K562 (cell line): Measurements from ENCODE around the gene GADD45B. TPM values are rescaled to one million over a fixed set of nuclear protein-coding genes. Genes with fewer than 3 reads are reported as not detected.
"Not testable (repeated sequence)": the region's sequence is repeated elsewhere in the genome, so short reads cannot be mapped to it uniquely, and the experiment has no call there.

Experiments used
- ATAC-seq: fragments of 200-7000 bp; cut with Tn5 transposase; 3 replicates; pipeline ENCODE4 v1.9.1; 2020; ENCODE audit warnings: moderate library complexity
- BruUV-seq: library from RNA; stranded (reverse); fragments of 400-500 nt; replicated peaks from 2 replicates; lab custom pipeline; 2021; lab: Mats Ljungman, UMichigan
- CTCF ChIA-PET: fragments of 300-600 bp; formaldehyde crosslinking; extraction: SDS; loops from one replicate; lab custom pipeline; 2021; ENCODE audit warnings: low intra/inter-chr PET ratio; lab: Yijun Ruan, JAX
- POLR2A ChIA-PET: fragments of 300-600, 350-650 bp; sonication (Branson Sonifier 250); formaldehyde crosslinking; extraction: SDS; loops from one replicate; lab custom pipeline; 2021; ENCODE audit warnings: antibody characterized with exemption, inconsistent platforms; lab: Yijun Ruan, JAX
- DNase-seq, 4 experiments: peaks; one replicate each; pipeline versions ENCODE4 v3.0.0 to v3.0.0-alpha.2; 2011 to 2018; ENCODE audit warnings: low spot score in 3 of 4, mixed read lengths in 3 of 4; ENCODE audit errors: extremely low read depth in 1 of 4
- FAIRE-seq: peaks from 2 replicates; lab custom pipeline; 2011; peaks lifted over from hg19 to GRCh38; lab: Jason Lieb, UNC
- H2AFZ ChIP-seq: 2 replicates; pipeline ENCODE4 v1.6.0; 2011; ENCODE audit warnings: low read depth, low read length, control low read depth, inconsistent platforms
- H3K27ac ChIP-seq: fragments of 200-600 bp; 3 replicates; pipeline ENCODE4 v1.8.0; 2011; ENCODE audit warnings: low read depth, mild to moderate bottlenecking, control low read depth, inconsistent platforms, low read length, moderate library complexity, mixed read lengths; ENCODE audit errors: extremely low read depth
- H3K27me3 ChIP-seq, 2 experiments: fragments of 300-600 bp in 1 of 2; 2 replicates in 1 of 2; 3 replicates in 1 of 2; pipeline versions ENCODE4 v1.6.0 to v1.8.0; 2011; ENCODE audit warnings: inconsistent platforms in 2 of 2, low read length in 2 of 2, mild to moderate bottlenecking in 1 of 2, mixed read lengths in 1 of 2, moderate library complexity in 1 of 2; ENCODE audit not compliant: control insufficient read depth in 2 of 2, insufficient read depth in 2 of 2
- H3K36me3 ChIP-seq: fragments of 300-600 bp; 3 replicates; pipeline ENCODE4 v1.8.0; 2011; ENCODE audit warnings: mild to moderate bottlenecking, low read length, inconsistent platforms; ENCODE audit not compliant: control insufficient read depth, insufficient read depth
- H3K4me1 ChIP-seq, 2 experiments: fragments of 200-600 bp in 1 of 2; replicated peaks in 1 of 2; 2 replicates in 1 of 2; 3 replicates in 1 of 2; pipeline versions ENCODE4 v1.5.1 to v1.8.0; 2011; ENCODE audit warnings: inconsistent platforms in 2 of 2, low read length in 2 of 2, mild to moderate bottlenecking in 1 of 2, mixed read lengths in 1 of 2, moderate library complexity in 1 of 2; ENCODE audit not compliant: control insufficient read depth in 2 of 2, insufficient read depth in 2 of 2
- H3K4me2 ChIP-seq: 2 replicates; pipeline ENCODE4 v1.6.1; 2011; ENCODE audit warnings: low read length, control low read depth, inconsistent platforms, mixed read lengths; ENCODE audit not compliant: insufficient read depth
- H3K4me3 ChIP-seq: fragments of 200-600 bp; sonication (generic), shearing (Covaris generic); 2 replicates; pipeline ENCODE4 v1.5.1; 2016; ENCODE audit warnings: control low read depth, inconsistent platforms
- H3K79me2 ChIP-seq: fragments of 200-600 bp; 3 replicates; pipeline ENCODE4 v1.8.0; 2011; ENCODE audit warnings: low read length, inconsistent platforms; ENCODE audit not compliant: control insufficient read depth, insufficient read depth
- H3K9ac ChIP-seq, 2 experiments: 2 replicates each; pipeline versions ENCODE4 v1.6.0 to v1.6.1; 2011; ENCODE audit warnings: low read depth in 2 of 2, low read length in 2 of 2, control low read depth in 1 of 2, inconsistent platforms in 1 of 2, mild to moderate bottlenecking in 1 of 2, mixed read lengths in 1 of 2; ENCODE audit not compliant: insufficient read depth in 1 of 2
- H3K9me1 ChIP-seq: one replicate; pipeline ENCODE4 v1.6.0; 2011; ENCODE audit warnings: inconsistent platforms, mild to moderate bottlenecking, low read length, moderate library complexity; ENCODE audit not compliant: control insufficient read depth, insufficient read depth
- H3K9me3 ChIP-seq: replicated peaks from 2 replicates; pipeline ENCODE4 v1.5.1; 2011; ENCODE audit warnings: low read depth, low read length, inconsistent platforms; ENCODE audit not compliant: control insufficient read depth, insufficient read depth
- H4K20me1 ChIP-seq: replicated peaks from 2 replicates; pipeline ENCODE4 v1.6.1; 2011; ENCODE audit warnings: low read length, inconsistent platforms, mixed read lengths; ENCODE audit not compliant: control insufficient read depth, insufficient read depth
- ADNP ChIP-seq: fragments of 200-800 bp; sonication (Bioruptor generic); IDR thresholded peaks from 2 replicates; pipeline ENCODE4 v1.6.1; 2016; ENCODE audit warnings: missing genetic modification characterization, missing compliant biosample characterization
- C11orf30 ChIP-seq: fragments of 450-650 bp; IDR thresholded peaks from 2 replicates; pipeline ENCODE4 v1.6.1; 2016; ENCODE audit warnings: low read depth, mild to moderate bottlenecking
- MCM3 ChIP-seq: fragments of 450-650 bp; IDR thresholded peaks from 2 replicates; pipeline ENCODE4 v1.6.1; 2016
- ZNF316 ChIP-seq: fragments of 450-650 bp; IDR thresholded peaks from 2 replicates; pipeline ENCODE4 v1.6.1; 2016
- WGBS: fragments of 100-300 bp; shearing (Covaris generic); methylation state at CpG from one replicate; pipeline ENCODE4 v1.1.6; 2016; ENCODE audit warnings: low coverage, mixed read lengths; ENCODE audit not compliant: insufficient coverage; ENCODE audit errors: missing lambda C conversion rate; 5-methylcytosine and 5-hydroxymethylcytosine counted together
- in situ Hi-C: fragments of 300-500 bp; cut with MboI; formaldehyde crosslinking; loops from 4 replicates; pipeline ENCODE4 v1.15.0; 2018; ENCODE audit warnings: inconsistent platforms, mixed read lengths
- intact Hi-C: fragments of 100-400 bp; cut with micrococcal nuclease; formaldehyde crosslinking; loops from 2 replicates; pipeline ENCODE4 v1.14.2; 2022
- polyA plus RNA-seq, 8 experiments: library from polyadenylated mRNA; depleted of rRNA in 4 of 8; stranded (reverse) in 5 of 8; unstranded in 3 of 8; fragments of >200 nt; fragmentation: Nextera tagmentation in 2 of 8; fragmentation: Illumina TruSeq in 1 of 8; extraction: Ambion mirVana in 2 of 8; extraction: Trizol in 1 of 8; gene quantifications; 2 replicates each; pipeline versions ENCODE4 v1.2.1 to v1.2.3, GENCODE V29; 2011 to 2014; ENCODE audit warnings: inconsistent platforms in 1 of 8, missing spikeins in 1 of 8
- total RNA-seq, 7 experiments: library from RNA; depleted of rRNA in 6 of 7; stranded (reverse); fragments of >200 nt in 6 of 7; fragmentation: Illumina TruSeq in 2 of 7; extraction: Trizol in 2 of 7; gene quantifications; 2 replicates each; pipeline versions ENCODE4 v1.2.1 to v1.2.3, GENCODE V29; 2011 to 2021; ENCODE audit warnings: low replicate concordance in 1 of 7
- TF ChIP-seq, protein P1 (sequence below): fragments of 200-800 bp; sonication (Bioruptor generic); IDR thresholded peaks from 2 replicates; pipeline ENCODE4 v1.6.1; 2017; ENCODE audit warnings: missing genetic modification characterization, missing compliant biosample characterization

GADD45B gene
- total and polyA plus RNA-seq, 9 of the 15 experiments (the other 6 are each of a cell fraction or from before 2014, with no cell fraction given): 0.06 to 4.1 (median 2.1) TPM

GRCh38 chr19:2503521-2504109 is 27.7 kb downstream of the GADD45B start (continued):
- TF ChIP-seq, protein P1, sequence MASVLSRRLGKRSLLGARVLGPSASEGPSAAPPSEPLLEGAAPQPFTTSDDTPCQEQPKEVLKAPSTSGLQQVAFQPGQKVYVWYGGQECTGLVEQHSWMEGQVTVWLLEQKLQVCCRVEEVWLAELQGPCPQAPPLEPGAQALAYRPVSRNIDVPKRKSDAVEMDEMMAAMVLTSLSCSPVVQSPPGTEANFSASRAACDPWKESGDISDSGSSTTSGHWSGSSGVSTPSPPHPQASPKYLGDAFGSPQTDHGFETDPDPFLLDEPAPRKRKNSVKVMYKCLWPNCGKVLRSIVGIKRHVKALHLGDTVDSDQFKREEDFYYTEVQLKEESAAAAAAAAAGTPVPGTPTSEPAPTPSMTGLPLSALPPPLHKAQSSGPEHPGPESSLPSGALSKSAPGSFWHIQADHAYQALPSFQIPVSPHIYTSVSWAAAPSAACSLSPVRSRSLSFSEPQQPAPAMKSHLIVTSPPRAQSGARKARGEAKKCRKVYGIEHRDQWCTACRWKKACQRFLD (CRISPR knock-in tag): 0 out of 2 replicates have a peak, but pooled peaks have one; percentile 35
- TF ChIP-seq MCM3: no peak

- H3K9me1 ChIP-seq, in situ Hi-C loops, H4K20me1 ChIP-seq, H3K9ac ChIP-seq, H3K79me2 ChIP-seq, intact Hi-C loops, H3K9me3 ChIP-seq, H3K36me3 ChIP-seq, FAIRE-seq, H3K4me3 ChIP-seq, ATAC-seq, H3K27me3 ChIP-seq, BruUV-seq, H3K4me2 ChIP-seq, DNase-seq: not testable (repeated sequence)
- ChIA-PET POLR2A (interaction anchor here (1.3 to 1.7 kb wide), 2 partner anchors 10 to 30 kb away, joined by 5 to 7 read pairs; partner anchors contain the start of gene GADD45B), CTCF (interaction anchor here (0.7 kb wide), 1 partner anchor 979 kb away, joined by 4 read pairs; no protein-coding TSS in a partner anchor)
- Histone ChIP-seq H3K4me1 (peaks cover 8 to 14% of the 10 kb centered on the region in 2 experiments; a peak in 4 of 5 replicates), H2AFZ (peak overlapping the region; percentile 96), H3K27ac (0 out of 3 replicates have a peak overlapping the region, but pooled peaks have one; percentile 47)
- WGBS: 61% methylated on average over 8 of the region's 8 CpGs
- TF ChIP-seq ADNP (peak; percentile 17; the same call in 1 of the 2 replicates), ZNF316 (peak; percentile 7; the same call in 1 of the 2 replicates), C11orf30 (peak; percentile 33; the same call in 1 of the 2 replicates)
Observed at GRCh38 chr19:2506656-2507055, 30.7 kb downstream of the GADD45B start.
